ENCODE data around the gene FLT3.
"Not testable (repeated sequence)": the region's sequence is repeated elsewhere in the genome, so short reads cannot be mapped to it uniquely, and the experiment has no call there.

The FLT3 gene

DNA sequence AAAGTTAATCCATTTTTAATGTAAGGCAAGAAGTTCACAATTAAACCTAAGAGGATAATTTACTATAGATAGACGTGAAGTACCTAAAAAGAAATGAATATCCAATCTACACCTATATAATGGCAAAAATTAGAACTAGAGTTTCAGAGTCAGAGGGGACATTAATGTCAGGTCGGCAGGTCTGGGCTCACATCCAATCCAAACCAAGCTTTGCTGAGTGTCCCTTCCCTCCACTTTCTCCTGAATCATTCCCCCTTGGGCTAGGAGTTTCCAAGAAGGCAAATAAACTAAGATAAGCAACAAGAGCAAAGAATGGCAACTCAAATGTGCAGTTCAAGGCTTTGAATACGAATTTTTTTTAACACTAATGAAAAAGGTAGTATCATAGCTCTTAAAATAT, 2.9 kb downstream of the FLT3 start:
- Histone ChIP-seq H3K27ac (ENCODE audit: low read depth, low read length, severe bottlenecking) (no peak overlapping the region), H3K36me3 (ENCODE audit: control insufficient read depth, insufficient read depth, low read length) (no peaks in the 10 kb centered on the region), H3K9me3 (ENCODE audit: control insufficient read depth, low read length) (peaks cover 4% of the 10 kb centered on the region), H3K4me3 (ENCODE audit: extremely low read depth, insufficient read depth, low read length, poor library complexity, severe bottlenecking) (no peak overlapping the region), H3K4me1 (ENCODE audit: control insufficient read depth, insufficient read depth, low read length, poor library complexity, severe bottlenecking) (no peaks in the 10 kb centered on the region)
- WGBS, 2 experiments (ENCODE audit: insufficient coverage in 2 of 2), result 57% methylated on average over 1 of the region's 3 CpGs

DNA sequence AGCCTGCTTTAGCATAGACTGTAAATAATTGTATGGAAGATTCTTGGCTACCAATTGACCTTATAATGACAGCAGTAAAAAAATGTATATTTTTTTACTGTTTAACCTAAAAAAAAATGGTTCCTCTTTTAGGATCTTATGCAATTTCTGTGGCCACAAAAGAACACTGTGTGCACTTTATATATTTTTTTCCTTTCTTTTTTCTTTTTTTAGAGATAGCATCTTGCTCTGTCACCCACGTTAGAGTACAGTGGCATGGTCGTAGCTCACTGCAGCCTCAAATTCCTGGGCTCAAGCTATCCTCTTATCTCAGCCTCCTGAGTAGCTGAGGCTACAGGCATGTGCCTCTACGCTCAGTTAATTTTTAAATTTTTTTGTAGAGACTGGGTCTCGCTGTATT, 6.1 kb downstream of the FLT3 start:
- 82 to 83% methylated on average over 4 of the region's 4 CpGs for WGBS, 2 experiments (ENCODE audit: insufficient coverage in 2 of 2)

DNA sequence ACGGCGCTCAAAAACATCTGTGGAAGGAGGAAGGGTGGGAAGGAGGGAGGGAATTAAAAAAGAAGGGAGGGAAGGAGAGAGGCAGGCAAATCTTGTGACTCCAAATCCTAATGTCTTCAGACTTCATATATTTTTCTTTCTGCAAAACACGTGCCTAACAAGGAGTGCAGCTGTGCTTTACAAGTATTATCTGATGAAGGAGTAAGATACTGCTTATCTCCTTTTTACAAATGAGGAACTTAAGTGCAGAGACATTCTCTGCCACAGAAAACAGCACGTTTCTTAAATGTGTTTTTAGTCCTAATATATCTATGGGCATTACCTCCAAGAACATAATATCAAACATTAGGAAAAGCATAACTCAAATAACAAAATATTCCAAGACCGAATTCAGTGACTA, 6.5 kb downstream of the FLT3 start:
- Histone ChIP-seq H3K9me3 (ENCODE audit: control insufficient read depth, low read length) (peaks cover 4% of the 10 kb centered on the region), H3K27ac (ENCODE audit: low read depth, low read length, severe bottlenecking) (no peak overlapping the region), H3K4me3 (ENCODE audit: extremely low read depth, insufficient read depth, low read length, poor library complexity, severe bottlenecking) (no peak overlapping the region), H3K36me3 (ENCODE audit: control insufficient read depth, insufficient read depth, low read length) (no peaks in the 10 kb centered on the region), H3K4me1 (ENCODE audit: control insufficient read depth, insufficient read depth, low read length, poor library complexity, severe bottlenecking) (no peaks in the 10 kb centered on the region)
- WGBS, 2 experiments (ENCODE audit: insufficient coverage in 2 of 2), result 100% methylated on average over 2 of the region's 5 CpGs

More for the DNA sequence above, 6.1 kb downstream of the FLT3 start:
- Histone ChIP-seq H3K27ac (ENCODE audit: low read depth, low read length, severe bottlenecking) (no peak overlapping the region), H3K9me3 (ENCODE audit: control insufficient read depth, low read length) (peaks cover 4% of the 10 kb centered on the region), H3K4me1 (ENCODE audit: control insufficient read depth, insufficient read depth, low read length, poor library complexity, severe bottlenecking) (no peaks in the 10 kb centered on the region), H3K4me3 (ENCODE audit: extremely low read depth, insufficient read depth, low read length, poor library complexity, severe bottlenecking) (no peak overlapping the region), H3K36me3 (ENCODE audit: control insufficient read depth, insufficient read depth, low read length) (no peaks in the 10 kb centered on the region)

DNA sequence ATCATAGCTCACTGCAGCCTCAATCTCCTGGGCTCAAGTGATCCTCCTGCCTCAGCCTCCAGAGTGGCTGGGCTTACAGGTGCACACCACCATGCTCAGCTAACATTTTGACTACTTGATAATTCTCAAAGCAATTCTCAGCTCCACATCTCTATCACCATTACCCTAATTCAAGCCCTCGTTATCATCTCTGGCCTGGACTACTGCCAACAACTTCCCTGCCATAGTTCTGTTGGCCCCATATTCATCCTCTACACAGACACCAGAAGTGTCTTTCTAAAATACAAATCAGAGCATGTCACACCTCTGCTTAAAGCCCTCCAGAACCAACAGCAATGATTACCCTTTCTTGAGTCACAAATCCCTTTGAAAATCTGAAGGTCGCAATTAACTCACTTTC, 7.9 kb downstream of the FLT3 start:
- WGBS, 2 experiments (ENCODE audit: insufficient coverage in 2 of 2), result 88 to 100% methylated on average over 1 to 2 of the region's 2 CpGs
- Histone ChIP-seq H3K4me3 (ENCODE audit: extremely low read depth, insufficient read depth, low read length, poor library complexity, severe bottlenecking) (no peak overlapping the region), H3K27ac (ENCODE audit: low read depth, low read length, severe bottlenecking) (no peak overlapping the region), H3K9me3 (ENCODE audit: control insufficient read depth, low read length) (no peaks in the 10 kb centered on the region), H3K4me1 (ENCODE audit: control insufficient read depth, insufficient read depth, low read length, poor library complexity, severe bottlenecking) (no peaks in the 10 kb centered on the region), H3K36me3 (ENCODE audit: control insufficient read depth, insufficient read depth, low read length) (no peaks in the 10 kb centered on the region)

DNA sequence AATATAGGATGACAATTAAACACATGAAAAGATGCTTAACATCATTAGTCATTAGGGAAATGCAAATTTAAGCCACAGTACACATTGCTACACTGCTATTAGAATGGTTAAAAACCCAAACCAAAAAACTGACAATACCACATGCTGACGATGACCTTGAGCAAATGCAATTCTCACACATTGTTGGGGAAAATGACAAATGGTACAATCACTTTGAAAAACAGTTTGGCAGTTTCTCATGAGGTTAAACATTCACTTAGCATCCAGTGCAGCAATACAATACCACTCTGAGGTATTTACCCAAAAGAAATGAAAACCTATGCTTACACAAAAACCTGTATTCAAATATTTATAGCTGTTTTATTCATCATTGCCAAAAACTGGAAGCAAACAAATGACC, 11.3 kb downstream of the FLT3 start:
- WGBS, 2 experiments (ENCODE audit: insufficient coverage in 2 of 2), result 80 to 82% methylated on average over 1 of the region's 1 CpG
- Histone ChIP-seq H3K36me3 (ENCODE audit: control insufficient read depth, insufficient read depth, low read length) (no peaks in the 10 kb centered on the region), H3K27ac (ENCODE audit: low read depth, low read length, severe bottlenecking) (no peak overlapping the region), H3K4me3 (ENCODE audit: extremely low read depth, insufficient read depth, low read length, poor library complexity, severe bottlenecking) (no peak overlapping the region), H3K9me3 (ENCODE audit: control insufficient read depth, low read length) (no peaks in the 10 kb centered on the region), H3K4me1 (ENCODE audit: control insufficient read depth, insufficient read depth, low read length, poor library complexity, severe bottlenecking) (no peaks in the 10 kb centered on the region)

DNA sequence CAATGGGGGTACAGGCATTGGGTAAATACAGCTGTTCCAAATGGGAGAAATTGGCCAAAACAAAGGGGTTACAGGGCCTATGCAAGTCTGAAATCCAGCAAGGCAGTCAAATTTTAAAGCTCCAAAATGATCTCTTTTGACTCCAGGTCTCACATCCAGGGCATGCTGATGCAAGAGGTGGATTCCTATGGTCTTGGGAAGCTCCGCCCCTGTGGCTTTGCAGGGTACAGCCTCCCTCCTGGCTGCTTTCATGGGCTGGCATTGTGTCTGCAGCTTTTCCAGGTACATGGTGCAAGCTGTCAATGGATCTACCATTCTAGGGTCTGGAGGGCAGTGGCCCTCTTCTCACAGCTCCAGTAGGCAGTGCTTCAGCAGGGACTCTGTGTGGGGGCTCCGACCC, 22.6 kb downstream of the FLT3 start:
- H3K36me3 ChIP-seq (ENCODE audit: control insufficient read depth, insufficient read depth, low read length); H3K27ac ChIP-seq (ENCODE audit: low read depth, low read length, severe bottlenecking); H3K4me1 ChIP-seq (ENCODE audit: control insufficient read depth, insufficient read depth, low read length, poor library complexity, severe bottlenecking); H3K9me3 ChIP-seq (ENCODE audit: control insufficient read depth, low read length); H3K4me3 ChIP-seq (ENCODE audit: extremely low read depth, insufficient read depth, low read length, poor library complexity, severe bottlenecking): not testable (repeated sequence)
- 85 to 90% methylated on average over 2 of the region's 2 CpGs for WGBS, 2 experiments (ENCODE audit: insufficient coverage in 2 of 2)

DNA sequence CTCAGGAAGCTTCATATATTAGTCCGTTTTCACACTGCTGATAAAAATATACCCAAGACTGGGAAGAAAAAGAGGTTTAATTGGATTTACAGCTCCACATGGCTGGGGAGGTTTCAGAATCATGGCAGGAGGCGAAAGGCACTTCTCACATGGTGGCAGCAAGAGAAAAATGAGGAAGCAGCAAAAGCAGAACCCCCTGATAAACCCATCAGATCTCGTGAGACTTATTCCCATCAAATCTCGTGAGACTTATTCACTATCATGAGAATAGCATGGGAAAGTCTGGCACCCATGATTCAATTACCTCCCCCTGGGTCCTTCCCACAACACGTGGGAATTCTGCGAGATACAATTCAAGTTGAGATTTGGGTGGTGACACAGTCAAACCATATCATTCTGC, 23.1 kb downstream of the FLT3 start:
- 87 to 91% methylated on average over 4 to 5 of the region's 6 CpGs for WGBS, 2 experiments (ENCODE audit: insufficient coverage in 2 of 2)
- no peaks in the 10 kb centered on the region for H3K4me1 ChIP-seq (ENCODE audit: control insufficient read depth, insufficient read depth, low read length, poor library complexity, severe bottlenecking)
- no peak overlapping the region for H3K4me3 ChIP-seq (ENCODE audit: extremely low read depth, insufficient read depth, low read length, poor library complexity, severe bottlenecking)
- H3K27ac ChIP-seq (ENCODE audit: low read depth, low read length, severe bottlenecking), result no peak overlapping the region
- H3K36me3 ChIP-seq (ENCODE audit: control insufficient read depth, insufficient read depth, low read length), result no peaks in the 10 kb centered on the region
- H3K9me3 ChIP-seq (ENCODE audit: control insufficient read depth, low read length), result no peaks in the 10 kb centered on the region

DNA sequence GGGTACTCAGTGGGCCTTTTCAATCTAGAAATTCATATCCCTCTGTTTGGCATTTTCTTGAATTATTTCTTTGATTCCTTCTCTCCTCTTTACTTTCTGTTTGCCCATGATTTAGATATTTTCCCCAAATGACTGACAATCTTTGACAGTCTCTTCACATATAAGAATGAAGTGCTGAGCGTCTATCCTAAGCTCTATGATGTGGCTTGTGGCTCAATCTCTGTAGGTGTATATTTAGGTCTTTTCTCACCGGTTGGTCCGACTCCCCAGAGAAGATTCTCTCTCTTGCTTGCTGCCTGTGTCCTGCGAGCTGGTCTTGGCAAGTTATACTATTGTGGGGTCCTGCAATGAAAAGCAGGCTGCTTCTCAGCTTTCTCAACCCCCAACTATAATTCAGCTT, 29.0 kb downstream of the FLT3 start:
- Histone ChIP-seq H3K4me1 (ENCODE audit: control insufficient read depth, insufficient read depth, low read length, poor library complexity, severe bottlenecking) (no peaks in the 10 kb centered on the region), H3K9me3 (ENCODE audit: control insufficient read depth, low read length) (no peaks in the 10 kb centered on the region)

DNA sequence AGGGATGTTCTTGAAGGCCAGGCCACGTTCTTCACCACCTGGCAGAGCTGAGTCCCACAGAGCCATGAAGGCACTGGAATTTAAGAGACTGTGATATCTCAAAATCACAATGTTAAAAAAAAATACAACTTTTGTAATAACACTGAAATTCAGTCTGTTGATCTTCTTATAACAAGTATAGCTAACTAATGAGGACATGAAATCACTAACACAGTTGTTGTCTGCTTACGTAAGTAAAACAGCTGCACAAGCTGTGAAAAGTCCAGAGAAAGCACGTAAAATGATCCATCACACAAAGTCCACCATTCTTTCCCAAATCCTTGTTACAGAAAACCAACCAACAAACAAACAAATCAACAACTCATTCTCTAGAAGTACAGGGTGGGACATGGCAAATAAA, 32.9 kb downstream of the FLT3 start:
- H3K4me1 ChIP-seq (ENCODE audit: control insufficient read depth, insufficient read depth, low read length, poor library complexity, severe bottlenecking), result no peaks in the 10 kb centered on the region
- 67 to 90% methylated on average over 1 to 2 of the region's 3 CpGs for WGBS, 2 experiments (ENCODE audit: insufficient coverage in 2 of 2)
- no peak overlapping the region for H3K27ac ChIP-seq (ENCODE audit: low read depth, low read length, severe bottlenecking)
- H3K4me3 ChIP-seq (ENCODE audit: extremely low read depth, insufficient read depth, low read length, poor library complexity, severe bottlenecking), result no peak overlapping the region
- H3K9me3 ChIP-seq (ENCODE audit: control insufficient read depth, low read length), result no peaks in the 10 kb centered on the region
- no peaks in the 10 kb centered on the region for H3K36me3 ChIP-seq (ENCODE audit: control insufficient read depth, insufficient read depth, low read length)

More for the DNA sequence above, 29.0 kb downstream of the FLT3 start:
- WGBS, 2 experiments (ENCODE audit: insufficient coverage in 2 of 2), result 100% methylated on average over 1 to 3 of the region's 4 CpGs
- no peak overlapping the region for H3K4me3 ChIP-seq (ENCODE audit: extremely low read depth, insufficient read depth, low read length, poor library complexity, severe bottlenecking)
- no peaks in the 10 kb centered on the region for H3K36me3 ChIP-seq (ENCODE audit: control insufficient read depth, insufficient read depth, low read length)
- H3K27ac ChIP-seq (ENCODE audit: low read depth, low read length, severe bottlenecking), result no peak overlapping the region

DNA sequence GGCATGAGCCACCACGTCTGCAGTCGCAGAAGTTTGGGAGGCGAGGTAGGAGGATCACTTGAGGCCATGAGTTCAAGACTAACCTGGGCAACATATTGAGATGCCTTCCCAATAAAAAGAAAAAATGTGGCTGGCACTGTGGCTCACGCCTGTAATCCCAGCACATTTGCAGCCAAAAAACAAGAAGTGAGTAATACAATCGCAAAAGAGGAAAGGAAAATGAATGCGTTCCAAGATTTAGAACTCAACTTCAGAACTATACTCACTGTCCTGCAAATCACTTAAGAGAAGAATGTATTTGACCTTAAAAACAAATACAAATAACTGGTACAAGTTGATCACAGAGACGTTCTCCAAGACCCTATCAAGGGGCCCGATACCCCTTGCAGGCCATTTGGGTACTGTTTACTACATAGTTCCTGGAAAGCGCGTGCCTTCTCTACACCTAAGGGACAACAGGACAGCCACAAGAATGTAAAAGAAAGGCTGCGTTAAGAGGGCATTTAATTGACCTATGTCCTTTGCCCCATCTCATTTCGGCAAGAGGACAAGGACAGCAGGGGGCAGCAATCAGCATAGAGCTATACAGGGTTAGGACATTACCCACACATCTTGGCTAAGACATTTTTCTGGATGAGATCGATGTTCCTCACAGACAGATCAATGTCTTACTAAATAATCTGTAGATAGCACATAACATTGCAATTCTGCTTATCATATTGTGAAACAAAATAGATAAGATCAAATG, 41.3 kb downstream of the FLT3 start:
- H3K4me3 ChIP-seq (ENCODE audit: extremely low read depth, insufficient read depth, low read length, poor library complexity, severe bottlenecking), result no peak overlapping the region

DNA sequence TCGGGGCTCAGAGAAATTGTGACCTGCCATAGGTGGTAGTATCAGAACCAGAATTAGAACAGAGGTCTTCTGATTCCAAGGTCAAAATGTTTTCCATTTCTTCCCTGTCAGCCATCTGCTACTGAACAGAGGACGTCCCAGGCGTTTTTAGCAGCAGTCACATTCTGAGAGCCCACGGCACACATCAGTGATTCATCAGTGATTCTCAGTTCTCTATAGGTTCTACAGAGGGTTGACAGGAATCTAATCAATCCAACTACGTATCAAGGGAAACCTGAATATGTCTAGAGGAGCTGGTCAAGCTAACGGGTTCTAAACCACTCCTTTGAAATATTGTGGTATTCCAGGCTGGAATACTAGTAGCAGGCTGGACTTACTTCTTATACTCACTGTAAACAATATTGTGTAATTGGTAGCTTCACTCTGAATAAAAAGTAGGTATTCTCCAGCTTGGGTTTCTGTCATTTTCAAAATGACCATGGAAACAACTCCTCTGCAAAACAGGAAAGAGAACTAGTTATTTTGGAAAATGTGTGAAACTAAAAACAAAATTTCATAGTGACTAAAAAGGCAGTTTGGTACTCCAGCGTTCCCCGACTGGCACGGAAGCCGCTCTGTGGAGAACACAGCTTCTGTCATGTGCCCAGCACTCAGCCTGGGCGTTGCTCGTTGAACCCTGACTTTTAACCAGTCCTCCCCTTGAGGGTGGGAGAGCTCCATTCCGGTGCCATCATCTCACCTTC, 43.2 kb downstream of the FLT3 start:
- Histone ChIP-seq H3K9me3 (ENCODE audit: control insufficient read depth, low read length) (no peaks in the 10 kb centered on the region), H3K27ac (ENCODE audit: low read depth, low read length, severe bottlenecking) (no peak overlapping the region), H3K36me3 (ENCODE audit: control insufficient read depth, insufficient read depth, low read length) (no peaks in the 10 kb centered on the region), H3K4me1 (ENCODE audit: control insufficient read depth, insufficient read depth, low read length, poor library complexity, severe bottlenecking) (no peaks in the 10 kb centered on the region), H3K4me3 (ENCODE audit: extremely low read depth, insufficient read depth, low read length, poor library complexity, severe bottlenecking) (no peak overlapping the region)
- WGBS, 2 experiments (ENCODE audit: insufficient coverage in 2 of 2), result 93 to 97% methylated on average over 8 to 11 of the region's 13 CpGs

More for the DNA sequence above, 41.3 kb downstream of the FLT3 start:
- 77 to 79% methylated on average over 6 to 9 of the region's 13 CpGs for WGBS, 2 experiments (ENCODE audit: insufficient coverage in 2 of 2)
- H3K36me3 ChIP-seq (ENCODE audit: control insufficient read depth, insufficient read depth, low read length), result no peaks in the 10 kb centered on the region
- no peaks in the 10 kb centered on the region for H3K4me1 ChIP-seq (ENCODE audit: control insufficient read depth, insufficient read depth, low read length, poor library complexity, severe bottlenecking)
- H3K27ac ChIP-seq (ENCODE audit: low read depth, low read length, severe bottlenecking), result no peak overlapping the region
- no peaks in the 10 kb centered on the region for H3K9me3 ChIP-seq (ENCODE audit: control insufficient read depth, low read length)

All from mesodermal cell (in vitro differentiated cells).